HepG2 (cell line): ENCODE data around the gene CFAP221. TPM values are rescaled to one million over a fixed set of nuclear protein-coding genes. Genes with fewer than 3 reads are reported as not detected.

ENCODE experiments used
- ATAC-seq: fragments of 200-7000 bp; cut with Tn5 transposase; 3 replicates; pipeline ENCODE4 v1.9.1; 2020; ENCODE audit warnings: mild to moderate bottlenecking, moderate library complexity
- BruUV-seq: library from RNA; stranded (reverse); fragments of 400-500 nt; replicated peaks from 2 replicates; lab custom pipeline; 2021; lab: Mats Ljungman, UMichigan
- CTCF ChIA-PET: fragments of 300-600 bp; formaldehyde crosslinking; extraction: SDS; loops from one replicate; lab custom pipeline; 2021; ENCODE audit warnings: low total read pairs, inconsistent platforms, low intra/inter-chr PET ratio; lab: Yijun Ruan, JAX
- POLR2A ChIA-PET: fragments of 350-600 bp; sonication (Branson Sonifier 250); formaldehyde crosslinking; loops from one replicate; lab custom pipeline; 2020; ENCODE audit warnings: antibody characterized with exemption, inconsistent platforms; lab: Yijun Ruan, JAX
- DNase-seq: peaks from one replicate; pipeline ENCODE4 v3.0.0-alpha.2; 2015; ENCODE audit warnings: low spot score
- FAIRE-seq: peaks from 3 replicates; lab custom pipeline; 2011; peaks lifted over from hg19 to GRCh38; lab: Jason Lieb, UNC
- H2AFZ ChIP-seq: one replicate; pipeline ENCODE4 v1.6.1; 2011; ENCODE audit warnings: low read length, inconsistent platforms
- H3K27ac ChIP-seq: fragments of 300-600 bp; 3 replicates; pipeline ENCODE4 v1.8.0; 2011; ENCODE audit warnings: mixed run types, mild to moderate bottlenecking, mixed read lengths, low read length, inconsistent platforms; ENCODE audit not compliant: insufficient read depth; ENCODE audit errors: extremely low read length
- H3K27me3 ChIP-seq, 2 experiments: fragments of 200-600 bp in 1 of 2; 2 replicates in 1 of 2; 3 replicates in 1 of 2; pipeline versions ENCODE4 v1.6.0 to v1.8.0; 2011; ENCODE audit warnings: low read length in 2 of 2, mild to moderate bottlenecking in 2 of 2, moderate library complexity in 2 of 2, inconsistent platforms in 1 of 2; ENCODE audit not compliant: insufficient read depth in 2 of 2, control insufficient read depth in 1 of 2
- H3K36me3 ChIP-seq, 2 experiments: fragments of 200-600 bp in 1 of 2; replicated peaks in 1 of 2; 2 replicates in 1 of 2; 3 replicates in 1 of 2; pipeline versions ENCODE4 v1.5.1 to v1.8.0; 2011; ENCODE audit warnings: low read length in 2 of 2, inconsistent platforms in 1 of 2; ENCODE audit not compliant: insufficient read depth in 2 of 2, control insufficient read depth in 1 of 2
- H3K4me1 ChIP-seq: 2 replicates; pipeline ENCODE4 v1.5.1; 2012; ENCODE audit warnings: low read length, inconsistent platforms; ENCODE audit not compliant: insufficient read depth
- H3K4me2 ChIP-seq: 2 replicates; pipeline ENCODE4 v1.6.0; 2011; ENCODE audit warnings: low read depth, low read length, inconsistent platforms
- H3K4me3 ChIP-seq, 3 experiments: fragments of 200-600 bp in 1 of 3; sonication (generic), shearing (Covaris generic) in 1 of 3; replicated peaks in 1 of 3; 2 replicates each; pipeline ENCODE4 v1.5.1; 2011 to 2016; ENCODE audit warnings: low read length in 3 of 3, inconsistent platforms in 2 of 3, low read depth in 2 of 3, mild to moderate bottlenecking in 2 of 3, control low read depth in 1 of 3, mixed read lengths in 1 of 3; ENCODE audit not compliant: insufficient read depth in 1 of 3
- H3K79me2 ChIP-seq: one replicate; pipeline ENCODE4 v1.6.1; 2011; ENCODE audit warnings: low read length, inconsistent platforms; ENCODE audit not compliant: insufficient read depth
- H3K9ac ChIP-seq: 2 replicates; pipeline ENCODE4 v1.6.0; 2011; ENCODE audit warnings: mild to moderate bottlenecking, low read depth, low read length, inconsistent platforms; ENCODE audit not compliant: insufficient read depth
- H3K9me3 ChIP-seq: 2 replicates; pipeline ENCODE4 v1.5.1; 2012; ENCODE audit warnings: mild to moderate bottlenecking, low read length
- H4K20me1 ChIP-seq: 2 replicates; pipeline ENCODE4 v1.6.0; 2011; ENCODE audit warnings: inconsistent platforms, mild to moderate bottlenecking, low read length, moderate library complexity; ENCODE audit not compliant: insufficient read depth
- IRF1 ChIP-seq: sonication (generic); formaldehyde crosslinking; IDR thresholded peaks from 2 replicates; pipeline ENCODE4 v1.4.0; 2020; ENCODE audit warnings: low read depth, mild to moderate bottlenecking, missing genetic modification reagents
- NR2C2 ChIP-seq: sonication (generic); formaldehyde crosslinking; IDR thresholded peaks from 2 replicates; pipeline ENCODE4 v1.4.0; 2020; ENCODE audit warnings: missing genetic modification reagents, mild to moderate bottlenecking, moderate library complexity, borderline replicate concordance
- PHF8 ChIP-seq: sonication (generic); formaldehyde crosslinking; IDR thresholded peaks from 2 replicates; pipeline ENCODE4 v1.5.0; 2020; ENCODE audit warnings: missing genetic modification reagents
- RFX5 ChIP-seq: IDR thresholded peaks from 2 replicates; pipeline ENCODE4 v1.6.1; 2011; ENCODE audit warnings: low read depth, low read length, improper control_type of control experiment
- WGBS: methylation state at CpG from one replicate; pipeline ENCODE4 v1.1.6; 2017; ENCODE audit warnings: low lambda C conversion rate; 5-methylcytosine and 5-hydroxymethylcytosine counted together
- in situ Hi-C: cut with HindIII; loops from 2 replicates; pipeline ENCODE4 v1.10.0; 2017; ENCODE audit warnings: low pct_unique_long_range_greater_than_20kb; ENCODE audit not compliant: extremely low pct_ligation_motif_present
- intact Hi-C: fragments of 100-400 bp; cut with micrococcal nuclease; formaldehyde crosslinking; loops from one replicate; pipeline ENCODE4 v1.10.0; 2022; ENCODE audit not compliant: unreplicated experiment
- polyA plus RNA-seq, 8 experiments: library from polyadenylated mRNA; depleted of rRNA in 3 of 8; stranded (reverse) in 7 of 8; unstranded in 1 of 8; fragments of >200 nt; fragmentation: Illumina TruSeq in 4 of 8; extraction: Trizol in 4 of 8; gene quantifications; 2 replicates each; pipeline versions ENCODE4 v1.2.1 to v1.2.3, GENCODE V29; 2011 to 2016; ENCODE audit warnings: low read depth in 4 of 8, missing spikeins in 1 of 8, mixed read lengths in 1 of 8; ENCODE audit not compliant: insufficient read depth in 1 of 8
- total RNA-seq, 5 experiments: library from RNA; depleted of rRNA; stranded (reverse); fragments of >200 nt; fragmentation: Illumina TruSeq; extraction: Trizol; gene quantifications; 2 replicates each; pipeline ENCODE4 v1.2.3, GENCODE V29; 2016; ENCODE audit warnings: low read depth in 1 of 5
- TF ChIP-seq, protein P1 (sequence below): sonication (generic); formaldehyde crosslinking; IDR thresholded peaks from 2 replicates; pipeline ENCODE4 v1.4.0; 2020; ENCODE audit warnings: missing genetic modification reagents, borderline replicate concordance

CFAP221 gene
- total and polyA plus RNA-seq, 2 of the 13 experiments (the other 11 are each of a cell fraction or from before 2014, with no cell fraction given) = not detected

DNA sequence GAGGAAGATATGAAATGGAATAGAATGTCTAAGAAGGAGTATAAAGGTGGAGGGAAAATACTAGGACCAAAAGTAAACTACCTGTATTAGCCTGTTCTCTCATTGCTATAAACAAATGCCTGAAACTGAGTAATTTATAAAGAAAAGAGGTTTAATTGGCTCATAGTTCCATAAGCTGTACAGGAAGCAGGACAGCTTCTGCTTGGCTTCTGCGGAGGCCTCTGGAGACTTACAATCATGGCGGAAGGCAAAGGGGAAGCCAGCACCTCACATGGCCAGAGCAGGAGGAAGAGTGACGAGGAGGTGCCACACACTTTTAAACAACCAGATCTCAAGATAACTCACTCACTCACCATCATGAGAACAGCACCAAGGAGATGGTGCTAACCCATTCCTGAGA, 101.9 kb downstream of the CFAP221 start (continued):
- TF ChIP-seq, protein P1, sequence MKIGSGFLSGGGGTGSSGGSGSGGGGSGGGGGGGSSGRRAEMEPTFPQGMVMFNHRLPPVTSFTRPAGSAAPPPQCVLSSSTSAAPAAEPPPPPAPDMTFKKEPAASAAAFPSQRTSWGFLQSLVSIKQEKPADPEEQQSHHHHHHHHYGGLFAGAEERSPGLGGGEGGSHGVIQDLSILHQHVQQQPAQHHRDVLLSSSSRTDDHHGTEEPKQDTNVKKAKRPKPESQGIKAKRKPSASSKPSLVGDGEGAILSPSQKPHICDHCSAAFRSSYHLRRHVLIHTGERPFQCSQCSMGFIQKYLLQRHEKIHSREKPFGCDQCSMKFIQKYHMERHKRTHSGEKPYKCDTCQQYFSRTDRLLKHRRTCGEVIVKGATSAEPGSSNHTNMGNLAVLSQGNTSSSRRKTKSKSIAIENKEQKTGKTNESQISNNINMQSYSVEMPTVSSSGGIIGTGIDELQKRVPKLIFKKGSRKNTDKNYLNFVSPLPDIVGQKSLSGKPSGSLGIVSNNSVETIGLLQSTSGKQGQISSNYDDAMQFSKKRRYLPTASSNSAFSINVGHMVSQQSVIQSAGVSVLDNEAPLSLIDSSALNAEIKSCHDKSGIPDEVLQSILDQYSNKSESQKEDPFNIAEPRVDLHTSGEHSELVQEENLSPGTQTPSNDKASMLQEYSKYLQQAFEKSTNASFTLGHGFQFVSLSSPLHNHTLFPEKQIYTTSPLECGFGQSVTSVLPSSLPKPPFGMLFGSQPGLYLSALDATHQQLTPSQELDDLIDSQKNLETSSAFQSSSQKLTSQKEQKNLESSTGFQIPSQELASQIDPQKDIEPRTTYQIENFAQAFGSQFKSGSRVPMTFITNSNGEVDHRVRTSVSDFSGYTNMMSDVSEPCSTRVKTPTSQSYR (CRISPR knock-in tag) = no peak
- TF ChIP-seq PHF8 (CRISPR knock-in tag) (no peak), IRF1 (no peak)

- Histone ChIP-seq H3K9me3 (no peaks in the 10 kb centered on the region), H3K4me1 (no peaks in the 10 kb centered on the region), H3K36me3 (no peaks in the 10 kb centered on the region), H4K20me1 (no peaks in the 10 kb centered on the region), H3K27me3 (peaks cover 0 to 11% of the 10 kb centered on the region in 2 experiments; a peak in 2 of 5 replicates), H2AFZ (no peak overlapping the region), H3K4me3 (no peak overlapping the region), H3K79me2 (no peaks in the 10 kb centered on the region), H3K27ac (no peak overlapping the region), H3K4me2 (no peak overlapping the region), H3K9ac (no peak overlapping the region)
- intact Hi-C loops (no loop called here), in situ Hi-C loops (no loop called here)
- ATAC-seq = no peak
- no peak for DNase-seq
- no peak for FAIRE-seq
- 47% methylated on average over 7 of the region's 7 CpGs for WGBS
- TF ChIP-seq RFX5 (no peak), NR2C2 (CRISPR knock-in tag) (no peak)
- CTCF ChIA-PET = no interaction called here
- POLR2A ChIA-PET = no interaction called here
- no TSS peak for BruUV-seq
These were observed 103.4 kb downstream of the CFAP221 start for GRCh38 chr2:119647440-119648169.
